Measurements from ENCODE around the gene PPP2R2B.
"Not testable (repeated sequence)": the region's sequence is repeated elsewhere in the genome, so short reads cannot be mapped to it uniquely, and the experiment has no call there.

The PPP2R2B gene

GRCh38 chr5:146609731-146610130 lies 268.8 kb downstream of the PPP2R2B start:
- H3K4me1 Mint-ChIP-seq; H3K9me3 Mint-ChIP-seq; DNase-seq (ENCODE audit: low spot score in 2 of 2); H3K27ac Mint-ChIP-seq (ENCODE audit: low read depth); H3K27me3 Mint-ChIP-seq; H3K36me3 Mint-ChIP-seq (ENCODE audit: insufficient read depth); ATAC-seq (replicated peaks; ENCODE audit: extremely low read depth, poor library complexity, severe bottlenecking); H3K4me3 Mint-ChIP-seq: not testable (repeated sequence)

GRCh38 chr5:146607659-146608332 lies 270.8 kb downstream of the PPP2R2B start:
- H3K27ac Mint-ChIP-seq (ENCODE audit: low read depth): no peak overlapping the region
- peaks cover 5% of the 10 kb centered on the region for H3K36me3 Mint-ChIP-seq (ENCODE audit: insufficient read depth)
- H3K4me1 Mint-ChIP-seq: no peaks in the 10 kb centered on the region
- no peaks in the 10 kb centered on the region for H3K27me3 Mint-ChIP-seq
- no peak overlapping the region for H3K4me3 Mint-ChIP-seq
- DNase-seq (ENCODE audit: low spot score in 2 of 2) (no peak), ATAC-seq (replicated peaks; ENCODE audit: extremely low read depth, poor library complexity, severe bottlenecking) (no peak)
- H3K9me3 Mint-ChIP-seq: no peaks in the 10 kb centered on the region

- H3K27ac Mint-ChIP-seq (ENCODE audit: low read depth): no peak overlapping the region
- H3K27me3 Mint-ChIP-seq: no peaks in the 10 kb centered on the region
- no peak for DNase-seq (ENCODE audit: low spot score in 2 of 2)
- H3K9me3 Mint-ChIP-seq: no peaks in the 10 kb centered on the region
- H3K4me1 Mint-ChIP-seq: no peaks in the 10 kb centered on the region
- H3K4me3 Mint-ChIP-seq: no peak overlapping the region
- ATAC-seq (replicated peaks; ENCODE audit: extremely low read depth, poor library complexity, severe bottlenecking): no peak
- peaks cover 5% of the 10 kb centered on the region for H3K36me3 Mint-ChIP-seq (ENCODE audit: insufficient read depth)
Measured at GRCh38 chr5:146606893-146607292, 271.7 kb downstream of the PPP2R2B start.

- no peak for ATAC-seq (replicated peaks; ENCODE audit: extremely low read depth, poor library complexity, severe bottlenecking)
- peaks cover under 1% of the 10 kb centered on the region for H3K36me3 Mint-ChIP-seq (ENCODE audit: insufficient read depth)
- H3K4me1 Mint-ChIP-seq: no peaks in the 10 kb centered on the region
- no peak for DNase-seq (ENCODE audit: low spot score in 2 of 2)
- H3K27ac Mint-ChIP-seq (ENCODE audit: low read depth): no peak overlapping the region
- H3K4me3 Mint-ChIP-seq: no peak overlapping the region
- H3K27me3 Mint-ChIP-seq: no peaks in the 10 kb centered on the region
- H3K9me3 Mint-ChIP-seq: no peaks in the 10 kb centered on the region
Measured at GRCh38 chr5:146600376-146600775, 278.2 kb downstream of the PPP2R2B start.

DNA sequence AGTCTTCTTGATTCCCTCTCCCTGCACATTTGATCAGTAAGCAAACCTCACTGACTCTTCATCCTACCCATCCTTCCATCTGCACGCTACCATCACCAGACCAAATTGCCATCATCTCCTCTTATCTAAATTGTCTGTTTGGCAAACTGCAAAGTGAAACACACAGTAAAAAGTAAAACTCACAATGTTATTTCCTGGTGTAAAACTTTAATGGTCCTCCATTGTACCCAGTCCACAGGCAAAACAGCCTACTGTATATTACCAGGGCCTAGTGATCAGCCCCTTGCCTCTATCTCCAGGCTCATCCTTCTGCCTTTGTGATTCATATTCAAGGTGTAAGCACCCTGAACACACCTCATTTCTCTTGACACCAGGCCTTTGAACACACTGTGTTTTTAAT lies 279.3 kb downstream of the PPP2R2B start:
- no peaks in the 10 kb centered on the region for H3K27me3 Mint-ChIP-seq
- H3K27ac Mint-ChIP-seq (ENCODE audit: low read depth): no peak overlapping the region
- H3K4me3 Mint-ChIP-seq: no peak overlapping the region
- no peaks in the 10 kb centered on the region for H3K4me1 Mint-ChIP-seq
- H3K36me3 Mint-ChIP-seq (ENCODE audit: insufficient read depth): peaks cover 2% of the 10 kb centered on the region
- ATAC-seq (replicated peaks; ENCODE audit: extremely low read depth, poor library complexity, severe bottlenecking) (no peak), DNase-seq (ENCODE audit: low spot score in 2 of 2) (no peak)
- H3K9me3 Mint-ChIP-seq: no peaks in the 10 kb centered on the region

GRCh38 chr5:146595088-146595487 lies 283.5 kb downstream of the PPP2R2B start:
- Mint-ChIP-seq H3K9me3 (no peaks in the 10 kb centered on the region), H3K4me3 (no peak overlapping the region), H3K4me1 (no peaks in the 10 kb centered on the region), H3K27me3 (no peaks in the 10 kb centered on the region), H3K27ac (ENCODE audit: low read depth) (no peak overlapping the region), H3K36me3 (ENCODE audit: insufficient read depth) (peaks cover 30% of the 10 kb centered on the region)
- no peak for ATAC-seq (replicated peaks; ENCODE audit: extremely low read depth, poor library complexity, severe bottlenecking)
- DNase-seq (ENCODE audit: low spot score in 2 of 2): no peak

GRCh38 chr5:146592352-146592751 lies 286.2 kb downstream of the PPP2R2B start:
- H3K27ac Mint-ChIP-seq (ENCODE audit: low read depth): no peak overlapping the region
- H3K4me3 Mint-ChIP-seq: no peak overlapping the region
- H3K9me3 Mint-ChIP-seq: no peaks in the 10 kb centered on the region

GRCh38 chr5:146589028-146589345 lies 289.6 kb downstream of the PPP2R2B start:
- Mint-ChIP-seq H3K4me3 (no peak overlapping the region), H3K36me3 (ENCODE audit: insufficient read depth) (peaks cover 38% of the 10 kb centered on the region), H3K9me3 (no peaks in the 10 kb centered on the region), H3K4me1 (no peaks in the 10 kb centered on the region), H3K27me3 (no peaks in the 10 kb centered on the region), H3K27ac (ENCODE audit: low read depth) (no peak overlapping the region)
- ATAC-seq (replicated peaks; ENCODE audit: extremely low read depth, poor library complexity, severe bottlenecking) (no peak), DNase-seq (ENCODE audit: low spot score in 2 of 2) (no peak)

More at GRCh38 chr5:146592352-146592751, 286.2 kb downstream of the PPP2R2B start:
- Mint-ChIP-seq H3K4me1 (no peaks in the 10 kb centered on the region), H3K36me3 (ENCODE audit: insufficient read depth) (peaks cover 36% of the 10 kb centered on the region), H3K27me3 (no peaks in the 10 kb centered on the region)
- DNase-seq (ENCODE audit: low spot score in 2 of 2): no peak
- ATAC-seq (replicated peaks; ENCODE audit: extremely low read depth, poor library complexity, severe bottlenecking): no peak

GRCh38 chr5:146588331-146589027 lies 290.1 kb downstream of the PPP2R2B start:
- Mint-ChIP-seq H3K27ac (ENCODE audit: low read depth) (no peak overlapping the region), H3K36me3 (ENCODE audit: insufficient read depth) (peaks cover 36% of the 10 kb centered on the region), H3K4me1 (no peaks in the 10 kb centered on the region), H3K27me3 (no peaks in the 10 kb centered on the region), H3K4me3 (no peak overlapping the region), H3K9me3 (no peaks in the 10 kb centered on the region)
- DNase-seq (ENCODE audit: low spot score in 2 of 2) (no peak), ATAC-seq (replicated peaks; ENCODE audit: extremely low read depth, poor library complexity, severe bottlenecking) (no peak)

- H3K4me1 Mint-ChIP-seq: no peaks in the 10 kb centered on the region
- H3K4me3 Mint-ChIP-seq: no peak overlapping the region
- no peak for ATAC-seq (replicated peaks; ENCODE audit: extremely low read depth, poor library complexity, severe bottlenecking)
- H3K27ac Mint-ChIP-seq (ENCODE audit: low read depth): no peak overlapping the region
- no peaks in the 10 kb centered on the region for H3K9me3 Mint-ChIP-seq
- peaks cover 26% of the 10 kb centered on the region for H3K36me3 Mint-ChIP-seq (ENCODE audit: insufficient read depth)
- DNase-seq (ENCODE audit: low spot score in 2 of 2): no peak
- no peaks in the 10 kb centered on the region for H3K27me3 Mint-ChIP-seq
Measured at GRCh38 chr5:146586752-146587151, 291.8 kb downstream of the PPP2R2B start.

DNA sequence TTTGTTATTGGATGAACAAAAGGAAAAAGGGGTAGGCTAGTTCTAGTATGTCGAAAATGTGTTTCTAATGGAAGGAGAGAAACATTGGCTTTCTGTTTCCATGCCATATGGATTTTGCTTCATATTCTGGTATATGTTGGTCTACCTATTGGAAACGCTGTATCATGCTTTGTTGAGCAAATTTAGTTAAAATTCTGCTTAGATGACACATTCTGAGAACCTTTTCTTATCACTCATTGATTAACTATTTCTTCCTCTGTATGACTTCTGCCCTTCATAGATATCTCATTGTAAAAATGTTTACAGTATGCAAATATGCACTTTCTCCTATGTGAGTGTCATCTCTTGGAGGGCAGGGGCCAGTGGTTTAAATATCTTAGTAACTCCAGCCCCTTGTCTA lies 293.8 kb downstream of the PPP2R2B start:
- Mint-ChIP-seq H3K27me3 (no peaks in the 10 kb centered on the region), H3K4me3 (no peak overlapping the region), H3K27ac (ENCODE audit: low read depth) (no peak overlapping the region), H3K4me1 (no peaks in the 10 kb centered on the region), H3K9me3 (no peaks in the 10 kb centered on the region), H3K36me3 (ENCODE audit: insufficient read depth) (peaks cover 13% of the 10 kb centered on the region)
- no peak for ATAC-seq (replicated peaks; ENCODE audit: extremely low read depth, poor library complexity, severe bottlenecking)
- no peak for DNase-seq (ENCODE audit: low spot score in 2 of 2)

GRCh38 chr5:146582051-146582596 lies 296.4 kb downstream of the PPP2R2B start:
- H3K36me3 Mint-ChIP-seq (ENCODE audit: insufficient read depth): peaks cover 8% of the 10 kb centered on the region
- peaks cover 7% of the 10 kb centered on the region for H3K9me3 Mint-ChIP-seq
- H3K27ac Mint-ChIP-seq (ENCODE audit: low read depth): no peak overlapping the region
- DNase-seq (ENCODE audit: low spot score in 2 of 2) (no peak), ATAC-seq (replicated peaks; ENCODE audit: extremely low read depth, poor library complexity, severe bottlenecking) (no peak)
- H3K27me3 Mint-ChIP-seq: no peaks in the 10 kb centered on the region
- no peaks in the 10 kb centered on the region for H3K4me1 Mint-ChIP-seq
- H3K4me3 Mint-ChIP-seq: no peak overlapping the region

- Mint-ChIP-seq H3K27ac (ENCODE audit: low read depth) (no peak overlapping the region), H3K4me1 (no peaks in the 10 kb centered on the region), H3K27me3 (no peaks in the 10 kb centered on the region)
Measured at GRCh38 chr5:146580237-146580636, 298.3 kb downstream of the PPP2R2B start.

More at GRCh38 chr5:146580237-146580636, 298.3 kb downstream of the PPP2R2B start:
- ATAC-seq (replicated peaks; ENCODE audit: extremely low read depth, poor library complexity, severe bottlenecking) (no peak), DNase-seq (ENCODE audit: low spot score in 2 of 2) (no peak)
- Mint-ChIP-seq H3K4me3 (no peak overlapping the region), H3K9me3 (peaks cover 19% of the 10 kb centered on the region), H3K36me3 (ENCODE audit: insufficient read depth) (peaks cover 5% of the 10 kb centered on the region)

Measured in central memory CD8-positive, alpha-beta T cell (primary cell).